ENCODE measurements around the gene RHOJ. TPM values are rescaled to one million over a fixed set of nuclear protein-coding genes. Genes with fewer than 3 reads are reported as not detected.
"Not testable (repeated sequence)": the region's sequence is repeated elsewhere in the genome, so short reads cannot be mapped to it uniquely, and the experiment has no call there.

The RHOJ gene
- total RNA-seq (2014; rRNA removed): not detected in 2 replicates
- polyA plus RNA-seq (2012): not detected

GRCh38 chr14:63204407-63205043, at the start of gene RHOJ:
Gene RHOJ (plus strand): TSS chr14:63204443. CDS start chr14:63204870, 427 bp downstream.
- peak; percentile 10 for DNase-seq (ENCODE audit: low read depth)

GRCh38 chr14:63155511-63156185, 48.6 kb upstream of the RHOJ start:
- DNase-seq (ENCODE audit: low read depth): no peak

GRCh38 chr14:63157195-63157594, 47.0 kb upstream of the RHOJ start:
- DNase-seq (ENCODE audit: low read depth): no peak

GRCh38 chr14:63163306-63163705, 40.9 kb upstream of the RHOJ start:
- no peak for DNase-seq (ENCODE audit: low read depth)

- no peak for DNase-seq (ENCODE audit: low read depth)
These were observed 40.0 kb upstream of the RHOJ start for GRCh38 chr14:63164108-63164683.

- not testable (repeated sequence) for DNase-seq (ENCODE audit: low read depth)
These were observed 39.0 kb upstream of the RHOJ start for GRCh38 chr14:63165267-63165666.

GRCh38 chr14:63167044-63167443, 37.2 kb upstream of the RHOJ start:
- no peak for DNase-seq (ENCODE audit: low read depth)

GRCh38 chr14:63174760-63175191, 29.5 kb upstream of the RHOJ start:
- DNase-seq (ENCODE audit: low read depth): no peak

GRCh38 chr14:63175531-63175930, 28.7 kb upstream of the RHOJ start:
- DNase-seq (ENCODE audit: low read depth): no peak

- no peak for DNase-seq (ENCODE audit: low read depth)
These were observed 25.3 kb upstream of the RHOJ start for GRCh38 chr14:63178912-63179311.

GRCh38 chr14:63179383-63179782, 24.9 kb upstream of the RHOJ start:
- DNase-seq (ENCODE audit: low read depth): no peak

- DNase-seq (ENCODE audit: low read depth): no peak
These were observed 24.2 kb upstream of the RHOJ start for GRCh38 chr14:63180011-63180410.

GRCh38 chr14:63182968-63183367, 21.3 kb upstream of the RHOJ start:
- no peak for DNase-seq (ENCODE audit: low read depth)

- DNase-seq (ENCODE audit: low read depth): no peak
These were observed 17.8 kb upstream of the RHOJ start for GRCh38 chr14:63186453-63186852.

GRCh38 chr14:63191211-63191610, 13.0 kb upstream of the RHOJ start:
- no peak for DNase-seq (ENCODE audit: low read depth)

- DNase-seq (ENCODE audit: low read depth): no peak
These were observed 12.2 kb upstream of the RHOJ start for GRCh38 chr14:63192085-63192484.

GRCh38 chr14:63193236-63193635, 11.0 kb upstream of the RHOJ start:
- no peak for DNase-seq (ENCODE audit: low read depth)

GRCh38 chr14:63200035-63200740, 4.1 kb upstream of the RHOJ start:
- no peak for DNase-seq (ENCODE audit: low read depth)

- no peak for DNase-seq (ENCODE audit: low read depth)
These were observed 3.5 kb upstream of the RHOJ start for GRCh38 chr14:63200767-63201166.

- DNase-seq (ENCODE audit: low read depth): no peak
These were observed 1.2 kb upstream of the RHOJ start for GRCh38 chr14:63203015-63203414.

GRCh38 chr14:63203618-63204406, 431 bp upstream of the RHOJ start:
- DNase-seq (ENCODE audit: low read depth): peak; percentile 76

Data from LHCN-M2 (cell line).